K562 (cell line): ENCODE measurements around the gene MAP2K7. TPM values are rescaled to one million over a fixed set of nuclear protein-coding genes. Genes with fewer than 3 reads are reported as not detected.

Experiments used
- ATAC-seq: fragments of 200-7000 bp; cut with Tn5 transposase; 3 replicates; pipeline ENCODE4 v1.9.1; 2020; ENCODE audit warnings: moderate library complexity
- BruUV-seq: library from RNA; stranded (reverse); fragments of 400-500 nt; replicated peaks from 2 replicates; lab custom pipeline; 2021; lab: Mats Ljungman, UMichigan
- CTCF ChIA-PET: fragments of 300-600 bp; formaldehyde crosslinking; extraction: SDS; loops from one replicate; lab custom pipeline; 2021; ENCODE audit warnings: low intra/inter-chr PET ratio; lab: Yijun Ruan, JAX
- POLR2A ChIA-PET: fragments of 300-600, 350-650 bp; sonication (Branson Sonifier 250); formaldehyde crosslinking; extraction: SDS; loops from one replicate; lab custom pipeline; 2021; ENCODE audit warnings: antibody characterized with exemption, inconsistent platforms; lab: Yijun Ruan, JAX
- DNase-seq, 4 experiments: peaks; one replicate each; pipeline versions ENCODE4 v3.0.0 to v3.0.0-alpha.2; 2011 to 2018; ENCODE audit warnings: low spot score in 3 of 4, mixed read lengths in 3 of 4; ENCODE audit errors: extremely low read depth in 1 of 4
- FAIRE-seq: peaks from 2 replicates; lab custom pipeline; 2011; peaks lifted over from hg19 to GRCh38; lab: Jason Lieb, UNC
- H2AFZ ChIP-seq: 2 replicates; pipeline ENCODE4 v1.6.0; 2011; ENCODE audit warnings: low read depth, low read length, control low read depth, inconsistent platforms
- H3K27ac ChIP-seq: fragments of 200-600 bp; 3 replicates; pipeline ENCODE4 v1.8.0; 2011; ENCODE audit warnings: low read depth, mild to moderate bottlenecking, control low read depth, inconsistent platforms, low read length, moderate library complexity, mixed read lengths; ENCODE audit errors: extremely low read depth
- H3K27me3 ChIP-seq, 2 experiments: fragments of 300-600 bp in 1 of 2; 2 replicates in 1 of 2; 3 replicates in 1 of 2; pipeline versions ENCODE4 v1.6.0 to v1.8.0; 2011; ENCODE audit warnings: inconsistent platforms in 2 of 2, low read length in 2 of 2, mild to moderate bottlenecking in 1 of 2, mixed read lengths in 1 of 2, moderate library complexity in 1 of 2; ENCODE audit not compliant: control insufficient read depth in 2 of 2, insufficient read depth in 2 of 2
- H3K36me3 ChIP-seq: fragments of 300-600 bp; 3 replicates; pipeline ENCODE4 v1.8.0; 2011; ENCODE audit warnings: mild to moderate bottlenecking, low read length, inconsistent platforms; ENCODE audit not compliant: control insufficient read depth, insufficient read depth
- H3K4me1 ChIP-seq, 2 experiments: fragments of 200-600 bp in 1 of 2; replicated peaks in 1 of 2; 2 replicates in 1 of 2; 3 replicates in 1 of 2; pipeline versions ENCODE4 v1.5.1 to v1.8.0; 2011; ENCODE audit warnings: inconsistent platforms in 2 of 2, low read length in 2 of 2, mild to moderate bottlenecking in 1 of 2, mixed read lengths in 1 of 2, moderate library complexity in 1 of 2; ENCODE audit not compliant: control insufficient read depth in 2 of 2, insufficient read depth in 2 of 2
- H3K4me2 ChIP-seq: 2 replicates; pipeline ENCODE4 v1.6.1; 2011; ENCODE audit warnings: low read length, control low read depth, inconsistent platforms, mixed read lengths; ENCODE audit not compliant: insufficient read depth
- H3K4me3 ChIP-seq: fragments of 200-600 bp; sonication (generic), shearing (Covaris generic); 2 replicates; pipeline ENCODE4 v1.5.1; 2016; ENCODE audit warnings: control low read depth, inconsistent platforms
- H3K79me2 ChIP-seq: fragments of 200-600 bp; 3 replicates; pipeline ENCODE4 v1.8.0; 2011; ENCODE audit warnings: low read length, inconsistent platforms; ENCODE audit not compliant: control insufficient read depth, insufficient read depth
- H3K9ac ChIP-seq, 2 experiments: 2 replicates each; pipeline versions ENCODE4 v1.6.0 to v1.6.1; 2011; ENCODE audit warnings: low read depth in 2 of 2, low read length in 2 of 2, control low read depth in 1 of 2, inconsistent platforms in 1 of 2, mild to moderate bottlenecking in 1 of 2, mixed read lengths in 1 of 2; ENCODE audit not compliant: insufficient read depth in 1 of 2
- H3K9me1 ChIP-seq: one replicate; pipeline ENCODE4 v1.6.0; 2011; ENCODE audit warnings: inconsistent platforms, mild to moderate bottlenecking, low read length, moderate library complexity; ENCODE audit not compliant: control insufficient read depth, insufficient read depth
- H3K9me3 ChIP-seq: replicated peaks from 2 replicates; pipeline ENCODE4 v1.5.1; 2011; ENCODE audit warnings: low read depth, low read length, inconsistent platforms; ENCODE audit not compliant: control insufficient read depth, insufficient read depth
- H4K20me1 ChIP-seq: replicated peaks from 2 replicates; pipeline ENCODE4 v1.6.1; 2011; ENCODE audit warnings: low read length, inconsistent platforms, mixed read lengths; ENCODE audit not compliant: control insufficient read depth, insufficient read depth
- ATF3 ChIP-seq, 2 experiments: fragments of 450-650 bp in 1 of 2; sonication (generic) in 1 of 2; formaldehyde crosslinking in 1 of 2; IDR thresholded peaks in 1 of 2; conservative IDR thresholded peaks in 1 of 2; 2 replicates each; pipeline versions ENCODE4 v1.6.1 to v1.8.1; 2016 to 2023; ENCODE audit warnings: mild to moderate bottlenecking in 2 of 2, moderate library complexity in 2 of 2, inconsistent platforms in 1 of 2, missing genetic modification reagents in 1 of 2
- CHD7 ChIP-seq: fragments of 200-600 bp; sonication (generic); IDR thresholded peaks from one replicate; pipeline ENCODE4 v1.6.1; 2012; ENCODE audit warnings: mild to moderate bottlenecking, low read depth, low read length, inconsistent platforms
- WGBS: fragments of 100-300 bp; shearing (Covaris generic); methylation state at CpG from one replicate; pipeline ENCODE4 v1.1.6; 2016; ENCODE audit warnings: low coverage, mixed read lengths; ENCODE audit not compliant: insufficient coverage; ENCODE audit errors: missing lambda C conversion rate; 5-methylcytosine and 5-hydroxymethylcytosine counted together
- in situ Hi-C: fragments of 300-500 bp; cut with MboI; formaldehyde crosslinking; loops from 4 replicates; pipeline ENCODE4 v1.15.0; 2018; ENCODE audit warnings: inconsistent platforms, mixed read lengths
- intact Hi-C: fragments of 100-400 bp; cut with micrococcal nuclease; formaldehyde crosslinking; loops from 2 replicates; pipeline ENCODE4 v1.14.2; 2022
- polyA plus RNA-seq, 8 experiments: library from polyadenylated mRNA; depleted of rRNA in 4 of 8; stranded (reverse) in 5 of 8; unstranded in 3 of 8; fragments of >200 nt; fragmentation: Nextera tagmentation in 2 of 8; fragmentation: Illumina TruSeq in 1 of 8; extraction: Ambion mirVana in 2 of 8; extraction: Trizol in 1 of 8; gene quantifications; 2 replicates each; pipeline versions ENCODE4 v1.2.1 to v1.2.3, GENCODE V29; 2011 to 2014; ENCODE audit warnings: inconsistent platforms in 1 of 8, missing spikeins in 1 of 8
- total RNA-seq, 7 experiments: library from RNA; depleted of rRNA in 6 of 7; stranded (reverse); fragments of >200 nt in 6 of 7; fragmentation: Illumina TruSeq in 2 of 7; extraction: Trizol in 2 of 7; gene quantifications; 2 replicates each; pipeline versions ENCODE4 v1.2.1 to v1.2.3, GENCODE V29; 2011 to 2021; ENCODE audit warnings: low replicate concordance in 1 of 7

The MAP2K7 gene
- total and polyA plus RNA-seq, 9 of the 15 experiments (the other 6 are each of a cell fraction or from before 2014, with no cell fraction given) = 0.51 to 45.8 (median 14.1) TPM

GRCh38 chr19:7947939-7948338 lies 44.3 kb downstream of the MAP2K7 start:
- Histone ChIP-seq H3K4me2 (no peak overlapping the region), H3K9ac (no peak overlapping the region), H3K9me1 (no peaks in the 10 kb centered on the region), H3K36me3 (no peaks in the 10 kb centered on the region), H2AFZ (no peak overlapping the region), H4K20me1 (no peaks in the 10 kb centered on the region), H3K27me3 (no peaks in the 10 kb centered on the region), H3K79me2 (peaks cover 18% of the 10 kb centered on the region), H3K4me3 (no peak overlapping the region), H3K4me1 (peaks cover 7 to 22% of the 10 kb centered on the region in 2 experiments; a peak in 4 of 5 replicates), H3K27ac (no peak overlapping the region), H3K9me3 (no peaks in the 10 kb centered on the region)
- WGBS = 59% methylated on average over 4 of the region's 4 CpGs
- no peak for FAIRE-seq
- no TSS peak for BruUV-seq
- no peak for ATAC-seq
- CTCF ChIA-PET = no interaction called here
- TF ChIP-seq CHD7 (no peak), ATF3 (IDR thresholded peaks at IDR 0.05) (0 out of 2 replicates have a peak, but pooled peaks have one; percentile 18), ATF3 (CRISPR knock-in tag; conservative IDR thresholded peaks at IDR 0.05) (no peak)
- POLR2A ChIA-PET = interaction anchor here (1.0 kb wide), 1 partner anchor 25 kb away, joined by 3 read pairs; no protein-coding TSS in a partner anchor
- no peak for DNase-seq
- intact Hi-C loops (loop anchor here (10.0 kb wide), 1 partner anchor 117 kb away; no protein-coding TSS in a partner anchor), in situ Hi-C loops (loop anchor here (5.0 kb wide), 1 partner anchor 304 kb away; no protein-coding TSS in a partner anchor)
